GM23338 (cell line): ENCODE results near the gene GFPT2. TPM values are rescaled to one million over a fixed set of nuclear protein-coding genes. Genes with fewer than 3 reads are reported as not detected.

Source experiments
- ATAC-seq: fragments of 200-7000 bp; cut with Tn5 transposase; 3 replicates; pipeline ENCODE4 v1.9.1; 2020
- DNase-seq: peaks from one replicate; pipeline ENCODE4 v3.0.0-alpha.2; 2015; ENCODE audit warnings: low spot score
- H2AFZ ChIP-seq: fragments of 200-600 bp; sonication (generic); 2 replicates; pipeline ENCODE4 v1.8.0; 2016; ENCODE audit warnings: antibody characterized with exemption, mild to moderate bottlenecking, moderate library complexity
- H3F3A ChIP-seq: fragments of 200-600 bp; sonication (generic); replicated peaks from 2 replicates; pipeline ENCODE4 v1.8.0; 2017; ENCODE audit warnings: antibody characterized with exemption, mixed run types, low read depth
- H3K27ac ChIP-seq: fragments of 200-600 bp; sonication (generic); 2 replicates; pipeline ENCODE4 v1.6.1; 2016; ENCODE audit warnings: low read depth
- H3K27me3 ChIP-seq: fragments of 200-600 bp; sonication (generic); 2 replicates; pipeline ENCODE4 v1.8.0; 2016; ENCODE audit warnings: mild to moderate bottlenecking, mixed run types, moderate library complexity; ENCODE audit not compliant: insufficient read depth
- H3K36me3 ChIP-seq: fragments of 200-600 bp; sonication (generic); 2 replicates; pipeline ENCODE4 v1.8.0; 2016; ENCODE audit warnings: mild to moderate bottlenecking; ENCODE audit not compliant: insufficient read depth
- H3K4me1 ChIP-seq: fragments of 200-600 bp; sonication (generic); 2 replicates; pipeline ENCODE4 v1.8.0; 2016; ENCODE audit warnings: mild to moderate bottlenecking, moderate library complexity; ENCODE audit not compliant: insufficient read depth
- H3K4me2 ChIP-seq: fragments of 200-600 bp; sonication (generic); 2 replicates; pipeline ENCODE4 v1.7.1; 2017; ENCODE audit warnings: mixed run types
- H3K4me3 ChIP-seq: fragments of 200-600 bp; sonication (generic); 2 replicates; pipeline ENCODE4 v1.6.1; 2016; ENCODE audit warnings: mixed run types
- H3K79me2 ChIP-seq: fragments of 200-600 bp; sonication (generic); replicated peaks from 2 replicates; pipeline ENCODE4 v1.8.0; 2017; ENCODE audit warnings: mild to moderate bottlenecking; ENCODE audit not compliant: insufficient read depth
- H3K9me2 ChIP-seq: fragments of 200-600 bp; sonication (generic); 2 replicates; pipeline ENCODE4 v1.8.0; 2017; ENCODE audit not compliant: insufficient read depth
- H4K20me1 ChIP-seq: fragments of 200-600 bp; sonication (generic); replicated peaks from 2 replicates; pipeline ENCODE4 v1.8.0; 2017; ENCODE audit warnings: mild to moderate bottlenecking; ENCODE audit not compliant: insufficient read depth
- H3K27ac Mint-ChIP-seq: 2 replicates; pipeline ENCODE4 v1.8.0; 2020; ENCODE audit warnings: inconsistent platforms, mild to moderate bottlenecking, moderate library complexity, mixed read lengths
- H3K27me3 Mint-ChIP-seq: 3 replicates; pipeline ENCODE4 v1.8.0; 2022; ENCODE audit warnings: low read depth, mild to moderate bottlenecking, moderate library complexity, mixed read lengths, inconsistent platforms; ENCODE audit not compliant: insufficient read depth, poor library complexity
- H3K36me3 Mint-ChIP-seq: 3 replicates; pipeline ENCODE4 v1.8.0; 2021; ENCODE audit warnings: low read depth, mild to moderate bottlenecking, inconsistent platforms, moderate library complexity, mixed read lengths
- H3K4me1 Mint-ChIP-seq: 3 replicates; pipeline ENCODE4 v1.8.0; 2020; ENCODE audit warnings: mild to moderate bottlenecking, inconsistent platforms, mixed read lengths
- H3K4me3 Mint-ChIP-seq: 3 replicates; pipeline ENCODE4 v1.8.0; 2021; ENCODE audit warnings: moderate library complexity, mild to moderate bottlenecking, inconsistent platforms, mixed read lengths
- H3K9me3 Mint-ChIP-seq: 3 replicates; pipeline ENCODE4 v1.8.0; 2020; ENCODE audit warnings: moderate library complexity, mild to moderate bottlenecking, inconsistent platforms, mixed read lengths
- CTCF ChIP-seq, 2 experiments: fragments of 200-600 bp in 1 of 2; sonication (generic) in 1 of 2; conservative IDR thresholded peaks; 2 replicates each; pipeline versions ENCODE4 v1.5.1 to v1.6.1; 2016 to 2017; ENCODE audit warnings: antibody characterized with exemption in 2 of 2, low read depth in 2 of 2, mild to moderate bottlenecking in 2 of 2, moderate library complexity in 1 of 2
- ETS1 ChIP-seq: IDR thresholded peaks from 2 replicates; pipeline ENCODE4 v1.6.1; 2016; ENCODE audit warnings: antibody characterized with exemption
- EZH2 ChIP-seq: fragments of 200-600 bp; sonication (generic); IDR thresholded peaks from one replicate; pipeline ENCODE4 v1.8.0; 2017; ENCODE audit warnings: antibody characterized with exemption, mild to moderate bottlenecking, low read depth; ENCODE audit not compliant: unreplicated experiment
- POLR2AphosphoS5 ChIP-seq: IDR thresholded peaks from 2 replicates; pipeline ENCODE4 v1.6.1; 2016; ENCODE audit warnings: antibody characterized with exemption, low read depth
- polyA plus RNA-seq: library from polyadenylated mRNA; unstranded; fragments of >200 nt; fragmentation: Nextera tagmentation; extraction: Ambion mirVana; gene quantifications from 2 replicates; pipeline ENCODE4 v1.2.1, GENCODE V29; 2016
- total RNA-seq: library from RNA; depleted of rRNA; stranded (reverse); fragments of >200 nt; shearing (Covaris generic); gene quantifications from 2 replicates; pipeline ENCODE4 v1.2.3, GENCODE V29; 2014

Gene GFPT2
- total and polyA plus RNA-seq, 2 experiments from 2014 or later = 82.6 to 120 TPM

- Histone ChIP-seq H3K4me3 (no peak overlapping the region), H3K79me2 (no peaks in the 10 kb centered on the region), H4K20me1 (no peaks in the 10 kb centered on the region), H3K9me2 (no peaks in the 10 kb centered on the region), H3K4me1 (no peaks in the 10 kb centered on the region), H3K27me3 (no peaks in the 10 kb centered on the region), H3F3A (no peaks in the 10 kb centered on the region), H2AFZ (no peak overlapping the region), H3K27ac (no peak overlapping the region), H3K4me2 (no peak overlapping the region), H3K36me3 (no peaks in the 10 kb centered on the region)
- H3K4me1 Mint-ChIP-seq = no peaks in the 10 kb centered on the region
- H3K27ac Mint-ChIP-seq = no peak overlapping the region
- no peak for TF ChIP-seq ETS1
- TF ChIP-seq CTCF (conservative IDR thresholded peaks at IDR 0.05; ENCODE audit: low read depth in 2 of 2) = no peak
- no peak for TF ChIP-seq EZH2
- TF ChIP-seq POLR2AphosphoS5 = no peak
- DNase-seq (no peak), ATAC-seq (no peak)
- no peaks in the 10 kb centered on the region for H3K9me3 Mint-ChIP-seq
- no peak overlapping the region for H3K4me3 Mint-ChIP-seq
- peaks cover 19% of the 10 kb centered on the region for H3K27me3 Mint-ChIP-seq
- H3K36me3 Mint-ChIP-seq = no peaks in the 10 kb centered on the region
These were observed 42.6 kb upstream of the GFPT2 start for GRCh38 chr5:180395540-180396274.

- Mint-ChIP-seq H3K27me3 (peaks cover 17% of the 10 kb centered on the region), H3K27ac (peak overlapping the region; percentile 9; the same call in 1 of the 2 replicates), H3K36me3 (no peaks in the 10 kb centered on the region), H3K9me3 (no peaks in the 10 kb centered on the region), H3K4me3 (no peak overlapping the region), H3K4me1 (peaks cover 10% of the 10 kb centered on the region)
- no peak overlapping the region for H3K4me2 ChIP-seq
- TF ChIP-seq POLR2AphosphoS5 = no peak
- TF ChIP-seq CTCF (conservative IDR thresholded peaks at IDR 0.05; ENCODE audit: low read depth in 2 of 2) = peak; percentile 27 to 43
- no peaks in the 10 kb centered on the region for H3K4me1 ChIP-seq
- no peaks in the 10 kb centered on the region for H3K9me2 ChIP-seq
- no peaks in the 10 kb centered on the region for H3K79me2 ChIP-seq
- H4K20me1 ChIP-seq = no peaks in the 10 kb centered on the region
- H3K36me3 ChIP-seq = no peaks in the 10 kb centered on the region
- no peak overlapping the region for H3K27ac ChIP-seq
- DNase-seq = peak; percentile 44
- no peak overlapping the region for H2AFZ ChIP-seq
- 0 out of 2 replicates have a peak, but pooled peaks cover 2% of the 10 kb centered on the region for H3F3A ChIP-seq
- no peak overlapping the region for H3K4me3 ChIP-seq
- H3K27me3 ChIP-seq = no peaks in the 10 kb centered on the region
- ATAC-seq = peak; percentile 28; the same call in 2 of the 3 replicates
These were observed 41.0 kb upstream of the GFPT2 start for GRCh38 chr5:180394031-180394636.
